Right lobe of liver (tissue), 4 donors: ENCODE results near the gene BST1.

Source experiments
- POLR2A ChIP-seq: fragments of 450-650 bp; IDR thresholded peaks from one replicate; pipeline ENCODE4 v1.6.1; 2017; ENCODE audit warnings: antibody characterized with exemption, mild to moderate bottlenecking
- TF ChIP-seq, protein P1 (sequence below), 4 donors: fragments of 200-600 bp in 3 of 4; fragments of 450-650 bp in 1 of 4; IDR thresholded peaks; one replicate each; pipeline versions ENCODE4 v1.5.1 to v1.8.0; 2016 to 2022; ENCODE audit warnings: antibody characterized with exemption in 4 of 4, mild to moderate bottlenecking in 2 of 4
- donor health status: DM: no; HTN: no; CAD: no.
- donor health status: DM: no; HTN: no; CAD: no.
- donor health status: DM: no; HTN: yes; CAD: no.

DNA sequence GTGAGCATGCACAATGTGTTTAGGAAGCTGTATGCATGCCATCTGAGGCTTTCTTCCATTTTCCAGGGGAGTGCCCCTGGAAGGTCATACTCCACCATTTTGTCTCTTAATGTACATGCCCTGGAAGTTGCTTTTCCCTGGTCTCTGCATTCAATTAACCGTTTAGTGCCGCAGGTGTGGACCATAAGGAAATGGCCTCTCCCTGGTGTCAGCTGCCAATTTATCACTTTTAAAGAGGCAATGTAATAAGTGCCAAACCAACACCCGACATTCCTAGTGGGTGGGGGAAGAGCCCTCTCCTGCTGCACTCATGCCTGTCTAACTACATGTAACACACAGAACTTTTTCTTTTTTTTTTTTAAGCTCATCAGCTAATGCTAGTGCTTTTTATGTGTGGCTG, 7.1 kb upstream of the BST1 start:
- TF ChIP-seq, protein P1, sequence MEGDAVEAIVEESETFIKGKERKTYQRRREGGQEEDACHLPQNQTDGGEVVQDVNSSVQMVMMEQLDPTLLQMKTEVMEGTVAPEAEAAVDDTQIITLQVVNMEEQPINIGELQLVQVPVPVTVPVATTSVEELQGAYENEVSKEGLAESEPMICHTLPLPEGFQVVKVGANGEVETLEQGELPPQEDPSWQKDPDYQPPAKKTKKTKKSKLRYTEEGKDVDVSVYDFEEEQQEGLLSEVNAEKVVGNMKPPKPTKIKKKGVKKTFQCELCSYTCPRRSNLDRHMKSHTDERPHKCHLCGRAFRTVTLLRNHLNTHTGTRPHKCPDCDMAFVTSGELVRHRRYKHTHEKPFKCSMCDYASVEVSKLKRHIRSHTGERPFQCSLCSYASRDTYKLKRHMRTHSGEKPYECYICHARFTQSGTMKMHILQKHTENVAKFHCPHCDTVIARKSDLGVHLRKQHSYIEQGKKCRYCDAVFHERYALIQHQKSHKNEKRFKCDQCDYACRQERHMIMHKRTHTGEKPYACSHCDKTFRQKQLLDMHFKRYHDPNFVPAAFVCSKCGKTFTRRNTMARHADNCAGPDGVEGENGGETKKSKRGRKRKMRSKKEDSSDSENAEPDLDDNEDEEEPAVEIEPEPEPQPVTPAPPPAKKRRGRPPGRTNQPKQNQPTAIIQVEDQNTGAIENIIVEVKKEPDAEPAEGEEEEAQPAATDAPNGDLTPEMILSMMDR (IDR thresholded peaks at IDR 0.05): no peak
- TF ChIP-seq POLR2A: no peak
